GM12878 (cell line): Measurements from ENCODE around the gene MYRFL. TPM values are rescaled to one million over a fixed set of nuclear protein-coding genes. Genes with fewer than 3 reads are reported as not detected.

Source experiments
- ATAC-seq: fragments of 200-7000 bp; cut with Tn5 transposase; 3 replicates; pipeline ENCODE4 v1.9.1; 2020; ENCODE audit warnings: mild to moderate bottlenecking, moderate library complexity
- BruUV-seq: library from RNA; stranded (reverse); fragments of 400-500 nt; replicated peaks from 2 replicates; lab custom pipeline; 2021; lab: Mats Ljungman, UMichigan
- CTCF ChIA-PET: fragments of 300-600 bp; sonication (Branson Sonifier 250); formaldehyde crosslinking; extraction: SDS; loops from one replicate; lab custom pipeline; 2021; ENCODE audit warnings: inconsistent platforms; lab: Yijun Ruan, JAX
- POLR2A ChIA-PET: fragments of 350-600 bp; formaldehyde crosslinking; extraction: SDS; loops from one replicate; lab custom pipeline; 2021; ENCODE audit warnings: inconsistent platforms; lab: Charles Lee
- RAD21 ChIA-PET: fragments of 300-600 bp; sonication (Branson Sonifier 250); formaldehyde crosslinking; loops from one replicate; lab custom pipeline; 2023; ENCODE audit warnings: antibody characterized with exemption; ENCODE audit not compliant: unreplicated experiment; lab: Charles Lee
- SMC1A ChIA-PET: fragments of 300-600 bp; sonication (Branson Sonifier 250); formaldehyde crosslinking; loops from one replicate; lab custom pipeline; 2023; ENCODE audit not compliant: unreplicated experiment, uncharacterized antibody; lab: Charles Lee
- DNase-seq: peaks from one replicate; pipeline ENCODE4 v3.0.0-alpha.2; 2011; ENCODE audit warnings: low read depth, low spot score
- FAIRE-seq: peaks from 3 replicates; lab custom pipeline; 2011; peaks lifted over from hg19 to GRCh38; lab: Jason Lieb, UNC
- H2AFZ ChIP-seq: 2 replicates; pipeline ENCODE4 v1.6.0; 2011; ENCODE audit warnings: low read depth, low read length, control low read depth; ENCODE audit not compliant: control insufficient read depth
- H3K27ac ChIP-seq: 2 replicates; pipeline ENCODE4 v1.5.1; 2011; ENCODE audit warnings: control low read depth; ENCODE audit not compliant: control insufficient read depth, insufficient read depth
- H3K27me3 ChIP-seq, 2 experiments: replicated peaks in 1 of 2; 2 replicates each; pipeline versions ENCODE4 v1.6.0 to v1.6.1; 2011; ENCODE audit warnings: low read length in 1 of 2; ENCODE audit not compliant: control insufficient read depth in 2 of 2, insufficient read depth in 2 of 2
- H3K36me3 ChIP-seq, 2 experiments: 2 replicates each; pipeline ENCODE4 v1.5.1; 2011; ENCODE audit warnings: low read length in 1 of 2; ENCODE audit not compliant: control insufficient read depth in 2 of 2, insufficient read depth in 2 of 2
- H3K4me1 ChIP-seq: 2 replicates; pipeline ENCODE4 v1.6.1; 2011; ENCODE audit warnings: mild to moderate bottlenecking, low read length, moderate library complexity, mixed read lengths; ENCODE audit not compliant: control insufficient read depth, insufficient read depth
- H3K4me2 ChIP-seq: 2 replicates; pipeline ENCODE4 v1.6.0; 2011; ENCODE audit warnings: control low read depth; ENCODE audit not compliant: control insufficient read depth, insufficient read depth
- H3K4me3 ChIP-seq: fragments of 200-600 bp; sonication (generic); 2 replicates; pipeline ENCODE4 v1.5.1; 2016
- H3K79me2 ChIP-seq: 2 replicates; pipeline ENCODE4 v1.6.0; 2011; ENCODE audit warnings: low read length; ENCODE audit not compliant: control insufficient read depth, insufficient read depth
- H3K9ac ChIP-seq: 2 replicates; pipeline ENCODE4 v1.8.0; 2011; ENCODE audit warnings: low read length, control low read depth, mixed read lengths; ENCODE audit not compliant: control insufficient read depth, insufficient read depth
- H3K9me3 ChIP-seq: replicated peaks from 3 replicates; pipeline ENCODE4 v1.5.1; 2011; ENCODE audit warnings: mild to moderate bottlenecking, low read length; ENCODE audit not compliant: control insufficient read depth, insufficient read depth
- H4K20me1 ChIP-seq: 2 replicates; pipeline ENCODE4 v1.6.0; 2011; ENCODE audit not compliant: control insufficient read depth, insufficient read depth
- CREB1 ChIP-seq: IDR thresholded peaks from 2 replicates; pipeline ENCODE4 v1.6.1; 2012; ENCODE audit warnings: low read depth, mild to moderate bottlenecking, inconsistent platforms
- EGR1 ChIP-seq, 2 experiments: IDR thresholded peaks; 1 replicate in 1 of 2; 2 replicates in 1 of 2; pipeline ENCODE4 v1.6.1; 2011 to 2012; ENCODE audit warnings: low read depth in 2 of 2, low read length in 2 of 2, borderline replicate concordance in 1 of 2, mild to moderate bottlenecking in 1 of 2, moderate library complexity in 1 of 2
- HCFC1 ChIP-seq: fragments of 150-350 bp; IDR thresholded peaks from 2 replicates; pipeline ENCODE4 v1.6.1; 2014; ENCODE audit warnings: low read length
- MTA3 ChIP-seq: IDR thresholded peaks from 2 replicates; pipeline ENCODE4 v1.6.1; 2012; ENCODE audit warnings: low read length, inconsistent platforms, borderline replicate concordance
- RELA ChIP-seq: fragments of 450-650 bp; IDR thresholded peaks from 2 replicates; pipeline ENCODE4 v1.8.0; 2014; ENCODE audit warnings: borderline replicate concordance; ENCODE audit not compliant: partially characterized antibody
- SREBF2 ChIP-seq: IDR thresholded peaks from 2 replicates; pipeline ENCODE4 v1.6.1; 2012; ENCODE audit warnings: mild to moderate bottlenecking, low read length
- ZBED1 ChIP-seq: IDR thresholded peaks from 2 replicates; pipeline ENCODE4 v1.6.1; 2016; ENCODE audit warnings: borderline replicate concordance
- ZNF207 ChIP-seq: fragments of 450-650 bp; IDR thresholded peaks from 2 replicates; pipeline ENCODE4 v1.6.1; 2014; ENCODE audit warnings: antibody characterized with exemption, mild to moderate bottlenecking, borderline replicate concordance
- WGBS: methylation state at CpG from one replicate; pipeline ENCODE4 v1.1.6; 2016; ENCODE audit warnings: low lambda C conversion rate; ENCODE audit not compliant: insufficient replicate concordance, insufficient coverage; ENCODE audit errors: missing lambda C conversion rate; 5-methylcytosine and 5-hydroxymethylcytosine counted together
- in situ Hi-C: fragments of 300-500 bp; cut with MboI; formaldehyde crosslinking; loops from 9 replicates; pipeline ENCODE4 v1.14.3; 2018; ENCODE audit warnings: mixed read lengths
- intact Hi-C: fragments of 100-400 bp; cut with micrococcal nuclease; formaldehyde crosslinking; loops from one replicate; pipeline ENCODE4 v1.14.2; 2022; ENCODE audit not compliant: unreplicated experiment
- polyA plus RNA-seq, 11 experiments: library from polyadenylated mRNA; depleted of rRNA in 4 of 11; unstranded in 6 of 11; stranded (reverse) in 5 of 11; fragments of >200 nt; fragmentation: Nextera tagmentation in 4 of 11; fragmentation: Illumina TruSeq in 1 of 11; extraction: Ambion mirVana in 4 of 11; extraction: Trizol in 1 of 11; gene quantifications; 1 replicate in 1 of 11; 2 replicates in 10 of 11; pipeline versions ENCODE4 v1.2.1 to v1.2.3, GENCODE V29; 2011 to 2016; ENCODE audit warnings: inconsistent platforms in 2 of 11, missing spikeins in 2 of 11, low read depth in 1 of 11
- total RNA-seq, 4 experiments: library from RNA; depleted of rRNA in 3 of 4; stranded (reverse); fragments of >200 nt in 3 of 4; fragmentation: Illumina TruSeq in 1 of 4; extraction: Trizol in 1 of 4; gene quantifications; 2 replicates each; pipeline versions ENCODE4 v1.2.1 to v1.2.3, GENCODE V29; 2013 to 2021
- TF ChIP-seq, protein P1 (sequence below): IDR thresholded peaks from 2 replicates; pipeline ENCODE4 v1.6.1; 2011; ENCODE audit warnings: low read depth, mild to moderate bottlenecking, low read length, moderate library complexity, borderline replicate concordance; ENCODE audit errors: extremely low read depth
- TF ChIP-seq, protein P2 (sequence below): fragments of 450-650 bp; IDR thresholded peaks from 2 replicates; pipeline ENCODE4 v1.6.1; 2016; ENCODE audit warnings: mild to moderate bottlenecking

MYRFL gene
- total and polyA plus RNA-seq, 10 of the 15 experiments (the other 5 are each of a cell fraction or from before 2014, with no cell fraction given): 0.24 to 1.8 (median 0.64) TPM

DNA sequence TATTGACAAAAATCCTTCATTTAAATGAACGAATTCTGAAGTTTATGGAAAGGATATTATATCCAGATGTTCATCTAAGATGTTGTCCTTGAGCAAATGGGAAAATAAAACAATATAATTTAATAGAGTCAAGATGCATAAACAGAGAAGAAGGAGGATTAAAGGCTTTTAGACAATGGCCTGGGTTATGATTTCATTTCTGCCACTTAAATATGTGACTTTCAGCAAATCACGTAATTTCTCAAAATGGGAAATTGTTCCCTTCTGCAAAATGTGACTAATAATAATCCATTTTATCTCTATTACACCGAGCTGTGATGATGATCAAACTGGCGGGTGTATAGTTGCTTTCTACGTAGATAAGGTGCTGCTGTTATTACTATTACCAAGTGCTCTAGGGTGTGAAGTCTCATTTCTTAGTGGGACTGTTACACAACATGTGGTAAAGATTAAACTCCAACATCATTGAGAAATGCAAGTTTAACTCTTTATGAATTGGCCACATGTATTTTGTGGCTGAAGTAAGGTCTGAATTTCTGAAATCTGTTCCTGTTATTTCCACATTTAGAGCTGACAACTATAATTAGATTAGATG is 157.0 kb downstream of the MYRFL start:
- Histone ChIP-seq H3K4me3 (no peak overlapping the region), H3K36me3 (no peaks in the 10 kb centered on the region), H3K27me3 (no peaks in the 10 kb centered on the region), H3K79me2 (no peaks in the 10 kb centered on the region), H3K9ac (no peak overlapping the region), H3K27ac (no peak overlapping the region), H3K4me1 (no peaks in the 10 kb centered on the region), H3K9me3 (no peaks in the 10 kb centered on the region), H2AFZ (no peak overlapping the region), H3K4me2 (no peak overlapping the region), H4K20me1 (no peaks in the 10 kb centered on the region)
- FAIRE-seq (no peak), DNase-seq (no peak), ATAC-seq (no peak)
- 3% methylated on average over 5 of the region's 5 CpGs for WGBS
- TF ChIP-seq, protein P1, sequence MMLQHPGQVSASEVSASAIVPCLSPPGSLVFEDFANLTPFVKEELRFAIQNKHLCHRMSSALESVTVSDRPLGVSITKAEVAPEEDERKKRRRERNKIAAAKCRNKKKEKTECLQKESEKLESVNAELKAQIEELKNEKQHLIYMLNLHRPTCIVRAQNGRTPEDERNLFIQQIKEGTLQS: no peak
- TF ChIP-seq ZNF207: no peak
- intact Hi-C loops (no loop called here), in situ Hi-C loops (no loop called here)
- ChIA-PET POLR2A (no interaction called here), CTCF (no interaction called here), RAD21 (no interaction called here), SMC1A (no interaction called here)
- BruUV-seq: no TSS peak

DNA sequence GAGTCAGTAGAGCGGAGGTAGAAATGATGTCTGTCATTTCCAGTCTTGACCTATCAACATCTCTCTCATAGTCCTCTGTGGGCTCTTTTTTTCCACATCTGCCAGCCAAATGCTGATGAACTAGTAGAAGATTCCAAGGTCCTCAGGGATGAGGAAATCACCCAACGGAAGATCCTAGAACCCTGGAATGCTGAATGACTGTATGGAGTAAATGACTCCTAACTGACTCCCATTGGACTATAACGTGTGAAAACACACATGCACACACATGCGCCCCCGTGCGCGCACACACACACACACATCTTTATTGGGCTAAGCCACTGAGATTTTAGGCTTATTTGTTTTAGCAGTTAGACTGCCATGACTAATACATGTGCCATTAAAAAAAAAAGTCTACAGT is 159.2 kb downstream of the MYRFL start:
- H3K27me3 ChIP-seq: no peaks in the 10 kb centered on the region
- ChIA-PET CTCF (no interaction called here), POLR2A (no interaction called here), RAD21 (no interaction called here), SMC1A (no interaction called here)
- no peak overlapping the region for H3K4me3 ChIP-seq
- H3K4me1 ChIP-seq: no peaks in the 10 kb centered on the region
- in situ Hi-C loops: no loop called here
- intact Hi-C loops: no loop called here
- no TSS peak for BruUV-seq
- H2AFZ ChIP-seq: no peak overlapping the region
- no peak overlapping the region for H3K9ac ChIP-seq
- DNase-seq (no peak), ATAC-seq (no peak), FAIRE-seq (no peak)
- H3K9me3 ChIP-seq: no peaks in the 10 kb centered on the region
- WGBS: 70% methylated on average over 7 of the region's 7 CpGs
- no peaks in the 10 kb centered on the region for H3K36me3 ChIP-seq
- H4K20me1 ChIP-seq: no peaks in the 10 kb centered on the region
- H3K27ac ChIP-seq: no peak overlapping the region
- no peak overlapping the region for H3K4me2 ChIP-seq
- TF ChIP-seq HCFC1 (no peak), EGR1 (IDR thresholded peaks at IDR 0.05; ENCODE audit: borderline replicate concordance in 1 of 2, low read depth in 2 of 2, low read length in 2 of 2) (no peak), RELA (no peak), SREBF2 (no peak), CREB1 (no peak), MTA3 (no peak), ZBED1 (no peak)
- TF ChIP-seq, protein P2, sequence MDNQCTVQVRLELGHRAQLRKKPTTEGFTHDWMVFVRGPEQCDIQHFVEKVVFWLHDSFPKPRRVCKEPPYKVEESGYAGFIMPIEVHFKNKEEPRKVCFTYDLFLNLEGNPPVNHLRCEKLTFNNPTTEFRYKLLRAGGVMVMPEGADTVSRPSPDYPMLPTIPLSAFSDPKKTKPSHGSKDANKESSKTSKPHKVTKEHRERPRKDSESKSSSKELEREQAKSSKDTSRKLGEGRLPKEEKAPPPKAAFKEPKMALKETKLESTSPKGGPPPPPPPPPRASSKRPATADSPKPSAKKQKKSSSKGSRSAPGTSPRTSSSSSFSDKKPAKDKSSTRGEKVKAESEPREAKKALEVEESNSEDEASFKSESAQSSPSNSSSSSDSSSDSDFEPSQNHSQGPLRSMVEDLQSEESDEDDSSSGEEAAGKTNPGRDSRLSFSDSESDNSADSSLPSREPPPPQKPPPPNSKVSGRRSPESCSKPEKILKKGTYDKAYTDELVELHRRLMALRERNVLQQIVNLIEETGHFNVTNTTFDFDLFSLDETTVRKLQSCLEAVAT: no peak
- no peaks in the 10 kb centered on the region for H3K79me2 ChIP-seq
